ENCODE results near the gene SLC4A3.

SLC4A3 gene

DNA sequence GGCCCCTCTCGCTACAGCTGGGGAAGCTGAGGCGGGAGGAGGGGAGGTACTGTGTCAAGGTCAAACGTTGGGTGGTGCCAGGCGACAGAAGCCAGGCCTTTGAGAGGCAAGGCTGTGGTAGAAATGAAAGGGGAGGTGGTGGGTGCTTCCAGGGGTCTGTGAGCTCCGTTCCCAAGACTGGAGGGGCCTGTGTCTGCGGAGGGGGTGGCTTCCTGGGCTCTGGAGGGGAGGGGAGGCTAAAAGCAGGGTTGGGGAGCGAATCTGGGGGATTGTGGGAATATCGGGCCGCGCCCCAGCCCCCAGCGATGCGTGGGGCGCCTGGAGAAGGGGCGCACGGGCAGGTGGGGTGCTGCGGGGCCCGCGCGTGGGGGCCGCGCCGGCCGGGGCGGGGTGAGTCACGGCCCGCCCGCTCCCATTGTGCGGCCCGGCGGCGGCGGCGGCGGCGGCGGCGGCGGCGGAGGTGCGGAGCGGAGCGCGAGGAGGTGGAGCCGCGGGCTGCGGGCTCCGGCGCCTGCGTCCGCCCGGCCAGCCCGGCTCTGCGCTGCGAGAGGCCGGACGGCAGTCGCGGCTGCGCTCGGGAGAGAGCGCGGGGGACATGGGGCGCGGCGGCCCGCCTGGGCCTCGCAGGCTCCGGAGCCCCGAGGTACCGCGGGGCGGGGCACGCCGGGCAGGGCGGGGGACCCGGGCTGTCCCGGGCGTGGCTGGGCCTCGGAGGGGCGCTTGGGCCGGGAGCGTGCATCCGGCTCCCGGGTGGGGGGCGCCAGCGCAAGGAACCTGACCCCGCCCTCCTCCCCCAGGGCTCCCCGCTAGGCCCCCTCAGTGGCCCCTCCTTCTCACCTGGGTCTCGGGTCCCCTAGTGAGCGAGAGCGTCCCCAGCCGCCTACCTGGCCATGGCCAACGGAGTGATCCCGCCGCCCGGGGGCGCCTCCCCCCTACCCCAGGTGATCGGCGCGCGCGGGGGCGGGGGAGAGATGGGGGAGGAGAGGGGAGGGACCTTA lies at the start of gene SLC4A3:
TSS of gene SLC4A3 (plus strand) at position 528 of the 998 bp plus-strand sequence. CDS start at position 891, 363 bp downstream.
- no peak within 1 kb of the TSS for H3K27ac ChIP-seq
- no peak for TF ChIP-seq CTCF (IDR thresholded peaks at IDR 0.05)

GRCh38 chr2:219578811-219579613 lies 48.4 kb upstream of the SLC4A3 start:
- no peak overlapping the region for H3K4me3 ChIP-seq (ENCODE audit: low read depth in 1 of 2, low read length in 1 of 2)
- no peaks in the 10 kb centered on the region for H3K36me3 ChIP-seq
- no peak overlapping the region for H3K27ac ChIP-seq
- TF ChIP-seq CTCF (IDR thresholded peaks at IDR 0.05): no peak
- H3K27me3 ChIP-seq: peaks cover 32% of the 10 kb centered on the region
- H3K4me1 ChIP-seq (ENCODE audit: control insufficient read depth in 1 of 2, insufficient read depth in 1 of 2, low read depth in 1 of 2, low read length in 1 of 2): no peaks in the 10 kb centered on the region
- H3K9me3 ChIP-seq: no peaks in the 10 kb centered on the region

More for the DNA sequence above, at the start of gene SLC4A3:
- Histone ChIP-seq H3K4me1 (ENCODE audit: control insufficient read depth in 1 of 2, insufficient read depth in 1 of 2, low read depth in 1 of 2, low read length in 1 of 2) (peaks cover 0 to 3% of the 10 kb centered on the region in 2 experiments), H3K27me3 (peaks cover 85% of the 10 kb centered on the region), H3K9me3 (no peaks in the 10 kb centered on the region), H3K36me3 (no peaks in the 10 kb centered on the region), H3K4me3 (ENCODE audit: low read depth in 1 of 2, low read length in 1 of 2) (no peak within 1 kb of the TSS)

DNA sequence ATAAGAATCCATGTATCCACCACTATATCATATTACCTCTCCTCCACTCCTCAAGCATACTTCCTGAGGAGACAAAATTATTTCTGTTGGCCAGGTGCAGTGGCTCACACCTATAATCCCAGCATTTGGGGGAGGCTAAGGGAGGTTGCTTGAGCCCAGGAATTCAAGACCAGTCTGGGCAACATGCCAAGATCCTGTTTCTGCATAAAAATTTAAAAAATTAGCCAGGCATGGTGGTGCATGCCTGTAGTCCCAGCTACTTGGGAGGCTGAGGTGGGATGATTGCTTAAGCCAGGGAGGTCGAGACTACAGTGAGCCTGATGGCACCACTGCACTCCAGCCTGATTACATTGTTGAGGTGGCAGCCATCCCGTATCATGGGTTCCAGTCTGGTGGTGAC lies 46.1 kb upstream of the SLC4A3 start:
- H3K36me3 ChIP-seq: no peaks in the 10 kb centered on the region
- H3K9me3 ChIP-seq: no peaks in the 10 kb centered on the region
- TF ChIP-seq CTCF (IDR thresholded peaks at IDR 0.05): no peak
- no peaks in the 10 kb centered on the region for H3K4me1 ChIP-seq (ENCODE audit: control insufficient read depth in 1 of 2, insufficient read depth in 1 of 2, low read depth in 1 of 2, low read length in 1 of 2)
- no peak overlapping the region for H3K4me3 ChIP-seq (ENCODE audit: low read depth in 1 of 2, low read length in 1 of 2)
- peaks cover 15% of the 10 kb centered on the region for H3K27me3 ChIP-seq
- no peak overlapping the region for H3K27ac ChIP-seq

- Histone ChIP-seq H3K27me3 (peaks cover 9% of the 10 kb centered on the region), H3K27ac (no peak overlapping the region), H3K36me3 (no peaks in the 10 kb centered on the region), H3K9me3 (no peaks in the 10 kb centered on the region), H3K4me1 (ENCODE audit: control insufficient read depth in 1 of 2, insufficient read depth in 1 of 2, low read depth in 1 of 2, low read length in 1 of 2) (no peaks in the 10 kb centered on the region), H3K4me3 (ENCODE audit: low read depth in 1 of 2, low read length in 1 of 2) (no peak overlapping the region)
- TF ChIP-seq CTCF (IDR thresholded peaks at IDR 0.05): no peak
Measured at GRCh38 chr2:219591091-219591490, 36.3 kb upstream of the SLC4A3 start.

- no peaks in the 10 kb centered on the region for H3K9me3 ChIP-seq
- H3K36me3 ChIP-seq: no peaks in the 10 kb centered on the region
- no peak overlapping the region for H3K4me3 ChIP-seq (ENCODE audit: low read depth in 1 of 2, low read length in 1 of 2)
- no peak for TF ChIP-seq CTCF (IDR thresholded peaks at IDR 0.05)
- H3K27me3 ChIP-seq: peaks cover 9% of the 10 kb centered on the region
- H3K27ac ChIP-seq: no peak overlapping the region
- H3K4me1 ChIP-seq (ENCODE audit: control insufficient read depth in 1 of 2, insufficient read depth in 1 of 2, low read depth in 1 of 2, low read length in 1 of 2): peaks cover 8% of the 10 kb centered on the region in 2 experiments
Measured at GRCh38 chr2:219592736-219593135, 34.7 kb upstream of the SLC4A3 start.

All from neutrophil (primary cell).